NCI-H345 treated with DMSO at 0.1 percent for 48 hours (cell line): ENCODE measurements around the gene GPC6.
"Not testable (repeated sequence)": the region's sequence is repeated elsewhere in the genome, so short reads cannot be mapped to it uniquely, and the experiment has no call there.

Experiments used
- DNase-seq: peaks from one replicate; lab custom pipeline; 2025; ENCODE audit not compliant: unreplicated experiment; lab: John Stamatoyannopoulos, UW

The GPC6 gene

DNA sequence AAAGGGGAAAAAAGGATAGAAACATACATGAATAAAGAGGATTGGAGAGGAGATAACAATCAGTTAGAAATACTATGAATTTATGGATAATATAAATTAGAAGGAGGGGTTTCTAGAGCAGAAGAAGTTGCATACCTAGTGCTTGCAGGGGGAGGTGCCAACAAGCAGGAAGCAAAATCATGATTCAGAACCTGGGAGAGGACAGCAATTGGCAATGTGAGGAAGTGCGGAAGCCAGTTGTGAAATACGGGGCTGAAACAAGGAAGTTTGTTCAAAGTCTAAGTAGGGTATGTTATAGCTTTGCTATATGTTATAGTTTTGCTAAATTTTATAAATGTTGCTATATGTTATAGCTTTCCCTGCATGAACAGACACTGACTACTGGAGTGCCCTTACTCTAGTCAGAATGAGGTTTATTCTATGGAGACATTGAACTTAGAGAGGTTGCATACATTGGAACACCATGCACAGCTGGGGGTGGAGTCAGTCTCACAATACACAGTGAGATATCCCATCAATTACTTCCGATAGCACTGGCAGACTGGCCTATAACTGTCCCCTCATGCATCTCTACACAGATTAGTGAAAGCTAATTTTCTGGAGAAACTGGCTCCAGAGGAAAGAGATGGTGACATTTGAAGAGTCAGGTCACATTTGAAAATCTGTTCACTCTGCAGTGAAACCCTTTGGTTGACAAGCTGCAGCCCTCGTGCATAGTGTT is 92.1 kb downstream of the GPC6 start:
- no peak for DNase-seq

- DNase-seq: no peak
Measured at GRCh38 chr13:93320942-93321341, 94.3 kb downstream of the GPC6 start.

- DNase-seq: not testable (repeated sequence)
Measured at GRCh38 chr13:93323880-93324279, 97.3 kb downstream of the GPC6 start.

DNA sequence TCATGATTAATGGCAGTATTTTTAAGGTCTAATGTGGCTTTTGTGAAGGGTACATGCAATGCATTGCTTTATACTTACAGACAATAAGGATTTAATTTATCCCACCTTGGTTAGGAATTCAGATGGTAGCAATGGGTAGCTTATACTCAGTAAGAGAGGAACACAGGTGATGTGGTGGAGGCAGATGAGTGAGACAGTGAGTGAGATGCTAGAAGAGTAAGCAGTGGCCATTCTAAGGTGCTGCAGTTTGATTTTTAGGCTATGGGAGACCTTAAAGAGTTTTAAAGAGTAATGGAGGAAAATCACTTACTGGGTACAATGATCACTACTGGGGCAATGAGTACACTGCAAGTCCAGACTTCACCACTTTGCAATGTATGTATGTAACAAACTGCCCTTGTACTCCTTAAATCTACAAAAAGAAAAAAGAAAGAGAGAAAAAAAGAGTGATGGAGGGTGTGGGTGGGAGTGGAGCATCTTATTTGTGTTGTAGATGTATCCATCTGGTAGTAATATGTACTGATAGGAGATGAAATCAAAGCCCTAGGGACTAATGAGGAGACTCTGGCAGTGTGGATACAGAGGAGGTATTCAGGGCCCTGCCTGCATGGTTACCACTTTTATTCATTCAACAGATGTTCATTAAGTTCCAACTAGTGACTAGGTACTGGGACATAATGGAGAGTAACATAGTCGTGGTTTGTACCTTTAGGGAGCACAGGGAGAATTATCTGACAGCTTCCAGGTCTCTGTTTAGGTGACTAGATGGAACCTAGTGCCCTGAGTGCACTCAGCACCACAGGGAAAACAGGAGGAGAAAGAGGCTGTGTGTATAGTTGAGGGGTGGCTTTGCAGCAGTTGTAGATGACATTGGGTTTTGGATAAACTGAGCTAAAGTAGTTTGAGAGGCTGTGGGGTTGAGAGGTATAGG is 99.0 kb downstream of the GPC6 start:
- DNase-seq: no peak

GRCh38 chr13:93326234-93326811 is 99.7 kb downstream of the GPC6 start:
- no peak for DNase-seq

GRCh38 chr13:93328943-93329342 is 102.3 kb downstream of the GPC6 start:
- DNase-seq: no peak

DNA sequence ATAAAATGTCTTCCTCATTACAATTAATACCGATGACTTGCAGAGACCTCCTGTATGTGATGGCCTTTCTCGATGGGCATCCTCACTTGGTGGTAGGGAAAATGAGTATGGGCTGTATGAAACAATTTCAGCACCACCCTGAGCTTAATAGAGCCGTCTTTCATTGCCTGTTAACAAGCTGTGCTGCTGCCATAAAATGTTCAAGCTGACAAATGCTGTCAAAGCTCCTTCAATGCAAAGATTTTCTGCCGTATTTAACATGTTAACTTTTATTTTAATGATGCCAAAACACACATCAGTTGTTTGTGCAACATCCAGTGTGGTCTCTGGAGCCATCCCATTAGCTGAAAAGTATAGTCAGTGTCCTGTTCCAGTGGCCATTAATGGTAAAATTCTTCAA is 110.1 kb downstream of the GPC6 start:
- DNase-seq: no peak

DNA sequence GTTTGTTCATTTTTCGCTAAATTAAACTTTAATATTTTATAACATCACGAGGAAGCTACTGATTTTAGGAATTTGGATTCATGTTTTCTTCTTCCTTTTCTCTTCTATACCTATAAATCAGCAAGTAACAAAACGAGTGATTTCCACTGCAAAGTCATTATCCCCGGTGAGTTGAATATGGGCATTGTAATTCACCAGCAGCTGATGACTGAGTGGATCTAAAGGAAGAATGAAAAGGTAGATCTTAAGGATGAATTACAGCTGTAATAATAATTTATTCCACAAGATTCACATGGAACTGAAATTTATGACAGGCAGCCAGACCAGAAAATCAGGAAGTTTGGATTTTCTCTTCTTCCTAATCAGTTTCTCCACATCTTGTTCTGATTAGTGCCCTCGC is 111.4 kb downstream of the GPC6 start:
- DNase-seq: no peak

- no peak for DNase-seq
Measured at GRCh38 chr13:93338906-93339305, 112.3 kb downstream of the GPC6 start.

DNA sequence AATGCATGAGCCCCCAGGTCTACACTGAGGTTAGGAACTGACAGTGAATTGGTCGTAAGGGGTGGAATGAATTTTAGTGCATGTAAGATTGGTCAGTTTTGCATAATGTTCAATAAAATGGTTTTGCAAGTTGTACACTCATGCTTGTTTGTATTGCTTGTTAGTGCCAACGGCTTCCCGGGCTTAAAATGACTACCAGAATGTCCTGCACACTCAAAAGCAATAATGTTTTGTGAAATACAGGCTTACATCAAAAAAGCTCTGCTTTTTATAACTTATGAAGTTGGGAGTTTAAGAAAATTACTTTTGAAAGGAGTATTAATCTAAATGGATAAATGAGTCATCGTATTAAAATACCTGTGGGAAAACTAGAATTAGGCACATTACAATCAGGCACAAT is 112.9 kb downstream of the GPC6 start:
- no peak for DNase-seq

DNA sequence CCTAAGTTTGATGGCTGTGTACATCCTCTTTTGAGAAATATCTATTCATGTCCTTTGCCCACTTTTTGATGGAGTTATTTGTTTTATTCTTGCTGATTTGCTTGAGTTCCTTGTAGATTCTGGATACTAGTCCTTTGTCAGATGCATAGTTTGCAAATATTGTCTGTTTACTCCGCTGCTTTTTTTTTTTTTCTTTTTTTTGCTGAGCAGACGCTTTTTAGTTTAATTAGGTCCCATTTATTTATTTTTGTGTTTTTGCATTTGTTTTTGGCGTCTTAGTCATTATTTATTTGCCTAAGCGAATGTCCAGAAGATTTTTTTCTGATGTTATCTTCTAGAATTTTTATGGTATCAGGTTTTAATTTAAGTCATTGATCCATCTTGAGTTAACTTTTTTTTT is 114.9 kb downstream of the GPC6 start:
- no peak for DNase-seq

- DNase-seq: no peak
Measured at GRCh38 chr13:93343097-93343496, 116.5 kb downstream of the GPC6 start.

DNA sequence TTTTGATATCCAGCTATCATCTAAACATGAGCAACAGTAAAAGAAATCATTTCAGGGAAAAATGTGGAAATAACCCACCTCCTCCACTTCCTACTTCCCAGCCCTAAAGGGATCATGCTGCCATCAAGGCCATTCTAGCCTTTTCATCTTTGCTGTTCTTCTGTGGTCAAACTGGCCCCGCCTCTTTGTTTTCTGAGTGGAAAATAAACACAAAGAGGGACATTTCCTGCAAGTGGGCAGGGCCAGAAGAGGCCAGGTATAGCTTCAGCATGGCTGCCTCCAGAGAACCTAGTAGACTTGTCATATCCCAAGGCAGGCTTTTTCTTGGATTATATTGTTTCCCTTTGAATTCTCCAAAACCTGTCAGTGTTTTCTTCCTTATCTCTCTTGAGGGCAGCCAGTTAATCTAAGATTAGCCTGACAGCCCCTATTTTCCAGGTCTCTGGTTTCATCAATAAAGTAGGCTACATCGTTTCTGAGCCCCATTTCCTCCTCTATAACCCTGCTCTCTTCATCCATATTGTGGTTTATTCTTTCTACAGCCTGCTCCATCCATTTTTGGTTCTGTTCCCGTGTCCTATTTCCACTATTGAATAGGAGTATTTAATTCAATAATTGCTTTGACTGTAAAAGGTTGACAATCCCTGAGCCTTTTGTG is 117.6 kb downstream of the GPC6 start:
- no peak for DNase-seq

- no peak for DNase-seq
Measured at GRCh38 chr13:93345024-93345423, 118.4 kb downstream of the GPC6 start.

DNA sequence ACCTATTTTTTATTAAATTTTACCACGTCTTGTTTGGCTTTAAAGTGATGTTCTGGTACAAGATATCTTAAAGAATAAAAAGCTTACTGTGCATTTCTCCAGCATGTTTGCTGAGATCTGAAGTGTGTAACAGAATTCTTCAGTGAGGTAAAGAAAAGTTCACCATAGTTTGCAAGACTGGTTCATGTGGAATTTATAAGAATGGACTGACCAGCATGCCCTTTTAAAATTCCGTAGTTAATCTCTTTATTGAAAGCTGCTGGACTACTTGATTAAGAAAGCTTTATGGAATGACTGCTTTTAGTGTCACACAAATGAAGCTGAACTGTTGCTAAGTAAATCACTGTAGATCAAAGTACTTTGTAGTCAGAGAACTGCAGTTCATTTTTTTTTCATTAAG is 119.2 kb downstream of the GPC6 start:
- DNase-seq: no peak

DNA sequence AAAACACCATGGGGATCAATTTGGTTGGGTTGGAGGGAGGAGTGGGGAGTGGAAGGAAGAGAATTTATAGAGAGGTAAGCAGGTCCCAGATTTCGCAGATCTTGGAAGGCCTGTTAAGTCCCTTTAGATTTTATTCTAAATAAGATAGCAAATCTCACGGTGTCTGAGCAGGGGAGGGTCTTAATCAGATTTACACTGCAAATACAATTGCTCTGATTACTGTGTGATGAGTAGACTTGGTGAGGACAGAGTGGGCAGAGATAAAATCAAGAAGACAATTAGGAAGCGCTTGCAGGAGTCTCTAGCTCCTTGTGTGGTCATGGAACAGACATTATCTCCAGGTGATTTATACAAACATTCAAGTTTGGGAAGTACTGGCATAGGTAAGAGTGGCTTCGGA is 126.0 kb downstream of the GPC6 start:
- DNase-seq: no peak

- no peak for DNase-seq
Measured at GRCh38 chr13:93355094-93355493, 128.5 kb downstream of the GPC6 start.

- DNase-seq: peak; percentile 20
Measured at GRCh38 chr13:93356469-93356868, 129.9 kb downstream of the GPC6 start.

- DNase-seq: no peak
Measured at GRCh38 chr13:93360021-93360420, 133.4 kb downstream of the GPC6 start.

DNA sequence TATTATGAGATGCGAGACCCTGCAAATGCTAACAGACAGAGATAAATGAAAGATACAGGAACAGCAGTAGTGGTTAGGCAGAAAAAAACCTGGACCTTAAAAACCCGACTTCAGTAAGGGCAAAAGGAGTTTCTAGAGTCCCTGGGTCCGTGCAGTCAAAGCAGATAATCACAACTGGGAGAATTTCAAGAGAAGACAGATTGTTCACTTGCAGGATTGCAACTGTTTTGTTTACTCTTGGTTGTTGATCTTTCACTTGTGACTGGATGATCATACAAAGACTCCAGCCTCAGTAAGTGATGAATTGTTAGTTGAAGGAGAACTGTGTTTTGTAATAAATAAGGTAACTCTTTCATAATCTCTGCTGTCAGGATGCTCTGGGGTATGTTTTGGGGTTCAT is 135.1 kb downstream of the GPC6 start:
- DNase-seq: peak; percentile 11

- no peak for DNase-seq
Measured at GRCh38 chr13:93364166-93364565, 137.6 kb downstream of the GPC6 start.
